Loucy (cell line): Measurements from ENCODE around the gene SEL1L3.

ENCODE experiments used
- H2AFZ ChIP-seq: fragments of 200-600 bp; sonication (generic); 2 replicates; pipeline ENCODE4 v1.6.0; 2016; ENCODE audit warnings: antibody characterized with exemption, mild to moderate bottlenecking, low read length, moderate library complexity
- H3F3A ChIP-seq: fragments of 200-600 bp; 2 replicates; pipeline ENCODE4 v1.6.0; 2016; ENCODE audit warnings: antibody characterized with exemption, low read depth, mild to moderate bottlenecking
- H3K27me3 ChIP-seq: fragments of 200-600 bp; sonication (generic); 2 replicates; pipeline ENCODE4 v1.6.1; 2014; ENCODE audit warnings: low read length, mild to moderate bottlenecking; ENCODE audit not compliant: insufficient read depth, poor library complexity, severe bottlenecking
- H3K36me3 ChIP-seq: fragments of 200-600 bp; sonication (generic); 2 replicates; pipeline ENCODE4 v1.6.1; 2016; ENCODE audit warnings: low read length; ENCODE audit not compliant: insufficient read depth
- H3K4me1 ChIP-seq: fragments of 200-600 bp; sonication (generic); 2 replicates; pipeline ENCODE4 v1.5.1; 2014; ENCODE audit warnings: low read length, mild to moderate bottlenecking; ENCODE audit not compliant: insufficient read depth, poor library complexity, severe bottlenecking
- H3K4me2 ChIP-seq: fragments of 200-600 bp; sonication (generic); 2 replicates; pipeline ENCODE4 v1.6.0; 2014; ENCODE audit warnings: antibody characterized with exemption, low read length, low read depth, mild to moderate bottlenecking; ENCODE audit not compliant: poor library complexity, severe bottlenecking
- H3K4me3 ChIP-seq: fragments of 200-600 bp; sonication (generic); 2 replicates; pipeline ENCODE4 v1.5.1; 2014; ENCODE audit warnings: low read length, mild to moderate bottlenecking, mixed read lengths; ENCODE audit not compliant: poor library complexity, severe bottlenecking
- H3K79me2 ChIP-seq: fragments of 200-600 bp; sonication (generic); 2 replicates; pipeline ENCODE4 v1.6.1; 2014; ENCODE audit warnings: low read length; ENCODE audit not compliant: insufficient read depth
- H3K9ac ChIP-seq: fragments of 200-600 bp; sonication (generic); 2 replicates; pipeline ENCODE4 v1.6.0; 2014; ENCODE audit warnings: mild to moderate bottlenecking, low read depth, low read length, moderate library complexity; ENCODE audit not compliant: poor library complexity, severe bottlenecking
- H3K9me2 ChIP-seq: fragments of 200-600 bp; sonication (generic); replicated peaks from 2 replicates; pipeline ENCODE4 v1.6.1; 2016; ENCODE audit warnings: low read depth, low read length, mixed read lengths
- H3K9me3 ChIP-seq: fragments of 200-600 bp; sonication (generic); 2 replicates; pipeline ENCODE4 v1.6.1; 2014; ENCODE audit warnings: mild to moderate bottlenecking, antibody characterized with exemption, low read length, low read depth; ENCODE audit not compliant: insufficient read depth
- H4K20me1 ChIP-seq: fragments of 200-600 bp; sonication (generic); 2 replicates; pipeline ENCODE4 v1.6.0; 2014; ENCODE audit warnings: antibody characterized with exemption, low read length, mild to moderate bottlenecking; ENCODE audit not compliant: insufficient read depth, poor library complexity, severe bottlenecking
- EZH2phosphoT487 ChIP-seq: fragments of 200-600 bp; IDR thresholded peaks from 2 replicates; pipeline ENCODE4 v1.6.1; 2018; ENCODE audit warnings: antibody characterized with exemption, mild to moderate bottlenecking, moderate library complexity, borderline replicate concordance
- TF ChIP-seq, protein P1 (sequence below): fragments of 200-600 bp; sonication (generic); conservative IDR thresholded peaks from 2 replicates; pipeline ENCODE4 v1.5.1; 2014; ENCODE audit warnings: mild to moderate bottlenecking, antibody characterized with exemption, low read length

The SEL1L3 gene

DNA sequence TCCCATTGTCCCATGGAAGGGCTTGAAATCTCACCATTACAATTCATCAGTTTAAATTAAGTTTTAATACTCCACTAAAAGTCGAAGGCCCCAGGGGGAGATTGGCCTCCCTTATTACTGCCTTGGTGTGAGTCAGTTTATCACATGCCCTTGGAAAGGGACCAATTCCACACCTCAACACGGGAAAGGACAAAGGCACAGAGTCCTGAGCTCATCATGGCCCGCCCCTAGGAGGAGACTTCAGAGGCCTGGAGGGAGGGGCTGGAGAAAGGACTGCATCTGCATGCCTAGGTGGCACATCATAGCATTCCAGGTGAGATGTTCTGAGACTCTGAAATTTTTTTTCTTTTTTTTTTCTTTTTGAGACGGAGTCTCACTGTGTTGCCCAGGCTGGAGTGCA is 2.8 kb upstream of the SEL1L3 start:
- Histone ChIP-seq H3F3A (no peaks in the 10 kb centered on the region), H3K36me3 (no peaks in the 10 kb centered on the region), H3K9me2 (no peaks in the 10 kb centered on the region), H3K27me3 (no peaks in the 10 kb centered on the region), H3K79me2 (no peaks in the 10 kb centered on the region), H3K4me2 (no peak overlapping the region), H4K20me1 (no peaks in the 10 kb centered on the region), H3K9me3 (no peaks in the 10 kb centered on the region), H3K4me3 (no peak overlapping the region), H2AFZ (no peak overlapping the region), H3K9ac (no peak overlapping the region), H3K4me1 (no peaks in the 10 kb centered on the region)
- no peak for TF ChIP-seq EZH2phosphoT487
- TF ChIP-seq, protein P1, sequence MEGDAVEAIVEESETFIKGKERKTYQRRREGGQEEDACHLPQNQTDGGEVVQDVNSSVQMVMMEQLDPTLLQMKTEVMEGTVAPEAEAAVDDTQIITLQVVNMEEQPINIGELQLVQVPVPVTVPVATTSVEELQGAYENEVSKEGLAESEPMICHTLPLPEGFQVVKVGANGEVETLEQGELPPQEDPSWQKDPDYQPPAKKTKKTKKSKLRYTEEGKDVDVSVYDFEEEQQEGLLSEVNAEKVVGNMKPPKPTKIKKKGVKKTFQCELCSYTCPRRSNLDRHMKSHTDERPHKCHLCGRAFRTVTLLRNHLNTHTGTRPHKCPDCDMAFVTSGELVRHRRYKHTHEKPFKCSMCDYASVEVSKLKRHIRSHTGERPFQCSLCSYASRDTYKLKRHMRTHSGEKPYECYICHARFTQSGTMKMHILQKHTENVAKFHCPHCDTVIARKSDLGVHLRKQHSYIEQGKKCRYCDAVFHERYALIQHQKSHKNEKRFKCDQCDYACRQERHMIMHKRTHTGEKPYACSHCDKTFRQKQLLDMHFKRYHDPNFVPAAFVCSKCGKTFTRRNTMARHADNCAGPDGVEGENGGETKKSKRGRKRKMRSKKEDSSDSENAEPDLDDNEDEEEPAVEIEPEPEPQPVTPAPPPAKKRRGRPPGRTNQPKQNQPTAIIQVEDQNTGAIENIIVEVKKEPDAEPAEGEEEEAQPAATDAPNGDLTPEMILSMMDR, result no peak

- Histone ChIP-seq H3K9me2 (no peaks in the 10 kb centered on the region), H3K4me1 (peaks cover 13% of the 10 kb centered on the region), H3K27me3 (no peaks in the 10 kb centered on the region), H3K36me3 (no peaks in the 10 kb centered on the region), H3K79me2 (no peaks in the 10 kb centered on the region), H2AFZ (no peak overlapping the region), H3F3A (no peaks in the 10 kb centered on the region), H3K4me2 (no peak overlapping the region), H3K4me3 (no peak overlapping the region), H3K9ac (no peak overlapping the region), H4K20me1 (no peaks in the 10 kb centered on the region), H3K9me3 (no peaks in the 10 kb centered on the region)
- TF ChIP-seq EZH2phosphoT487, result no peak
- TF ChIP-seq, protein P1, result no peak
Observed at GRCh38 chr4:25863831-25864418, 1.1 kb upstream of the SEL1L3 start.

DNA sequence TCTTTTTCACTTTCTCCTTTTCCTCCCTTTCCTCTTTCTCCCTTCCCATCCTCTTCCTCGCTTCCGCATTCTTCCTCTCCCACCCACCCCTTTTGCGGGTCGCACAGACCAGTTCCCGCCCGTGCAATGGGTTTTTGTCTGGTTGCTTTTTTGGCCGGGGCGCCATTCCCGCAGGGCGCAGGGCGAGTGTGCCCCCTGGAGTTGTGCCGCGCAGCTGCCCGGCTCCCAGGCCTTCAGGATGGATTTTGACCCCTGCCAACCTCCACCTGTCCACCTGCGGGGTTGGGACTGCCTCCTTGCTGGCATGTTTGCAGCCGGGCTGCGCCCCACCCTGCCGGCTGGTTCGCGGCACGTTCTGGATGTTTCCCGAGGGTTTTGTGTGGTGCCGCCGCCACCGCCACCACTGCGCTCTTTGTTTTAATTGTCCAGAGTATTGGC is 578 bp upstream of the SEL1L3 start:
- H3K9ac ChIP-seq, result no peak overlapping the region
- H3K79me2 ChIP-seq, result no peaks in the 10 kb centered on the region
- no peaks in the 10 kb centered on the region for H3K9me3 ChIP-seq
- no peak overlapping the region for H3K4me3 ChIP-seq
- H3F3A ChIP-seq, result no peaks in the 10 kb centered on the region
- no peaks in the 10 kb centered on the region for H3K27me3 ChIP-seq
- H2AFZ ChIP-seq, result no peak overlapping the region
- peaks cover 13% of the 10 kb centered on the region for H3K4me1 ChIP-seq
- no peak overlapping the region for H3K4me2 ChIP-seq
- TF ChIP-seq, protein P1, result no peak
- TF ChIP-seq EZH2phosphoT487, result no peak
- no peaks in the 10 kb centered on the region for H4K20me1 ChIP-seq
- H3K9me2 ChIP-seq, result no peaks in the 10 kb centered on the region
- no peaks in the 10 kb centered on the region for H3K36me3 ChIP-seq
